HepG2 (cell line): Measurements from ENCODE around the gene TMEM167B. TPM values are rescaled to one million over a fixed set of nuclear protein-coding genes. Genes with fewer than 3 reads are reported as not detected.

Experiments
- BCL6 ChIP-seq: IDR thresholded peaks from 2 replicates; pipeline ENCODE4 v1.6.1; 2016; ENCODE audit warnings: missing genetic modification reagents, missing compliant biosample characterization
- EZH2 ChIP-seq: conservative IDR thresholded peaks from 2 replicates; pipeline ENCODE4 v1.6.1; 2012; ENCODE audit warnings: mild to moderate bottlenecking, low read depth, low read length, moderate library complexity
- IKZF5 ChIP-seq: IDR thresholded peaks from 2 replicates; pipeline ENCODE4 v1.6.1; 2018; ENCODE audit warnings: missing genetic modification reagents, mild to moderate bottlenecking, missing compliant biosample characterization
- NFE2L2 ChIP-seq: fragments of 150-350 bp; IDR thresholded peaks from 2 replicates; pipeline ENCODE4 v1.6.1; 2014; ENCODE audit warnings: low read length
- SALL2 ChIP-seq: sonication (generic); formaldehyde crosslinking; IDR thresholded peaks from 2 replicates; pipeline ENCODE4 v1.8.1; 2023; ENCODE audit warnings: mild to moderate bottlenecking, missing genetic modification reagents, inconsistent platforms
- SIN3A ChIP-seq: IDR thresholded peaks from 2 replicates; pipeline ENCODE4 v1.6.1; 2011; ENCODE audit warnings: low read depth, mild to moderate bottlenecking, control low read depth, low read length, borderline replicate concordance
- TCF12 ChIP-seq, 2 experiments: fragments of 450-650 bp in 1 of 2; sonication (generic) in 1 of 2; formaldehyde crosslinking in 1 of 2; IDR thresholded peaks; 2 replicates each; pipeline versions ENCODE4 v1.6.1 to v1.8.0; 2017 to 2022; ENCODE audit warnings: antibody characterized with exemption in 1 of 2, mild to moderate bottlenecking in 1 of 2, missing genetic modification reagents in 1 of 2, moderate library complexity in 1 of 2
- TCF7 ChIP-seq: sonication (generic); IDR thresholded peaks from 2 replicates; pipeline ENCODE4 v1.6.1; 2016; ENCODE audit warnings: antibody characterized with exemption, low read depth
- ZFX ChIP-seq: sonication (generic); formaldehyde crosslinking; IDR thresholded peaks from 2 replicates; pipeline ENCODE4 v1.4.0; 2020; ENCODE audit warnings: mild to moderate bottlenecking, low read depth, missing genetic modification reagents, moderate library complexity
- ZIK1 ChIP-seq: sonication (generic); formaldehyde crosslinking; IDR thresholded peaks from 2 replicates; pipeline ENCODE4 v1.5.0; 2020; ENCODE audit warnings: mild to moderate bottlenecking, low read depth, missing genetic modification reagents, borderline replicate concordance
- ZNF224 ChIP-seq: sonication (generic); formaldehyde crosslinking; IDR thresholded peaks from 2 replicates; pipeline ENCODE4 v1.5.0; 2020; ENCODE audit warnings: mild to moderate bottlenecking, missing genetic modification reagents
- ZNF274 ChIP-seq: sonication (generic); formaldehyde crosslinking; IDR thresholded peaks from 2 replicates; pipeline ENCODE4 v1.5.1; 2020; ENCODE audit warnings: mild to moderate bottlenecking, missing genetic modification reagents
- ZNF337 ChIP-seq: sonication (generic); formaldehyde crosslinking; IDR thresholded peaks from 2 replicates; pipeline ENCODE4 v1.5.1; 2020; ENCODE audit warnings: missing genetic modification reagents, low read depth, mild to moderate bottlenecking, borderline replicate concordance
- ZNF546 ChIP-seq: sonication (generic); formaldehyde crosslinking; conservative IDR thresholded peaks from 2 replicates; pipeline ENCODE4 v1.8.1; 2023; ENCODE audit warnings: mild to moderate bottlenecking, missing genetic modification reagents
- ZNF562 ChIP-seq: sonication (generic); formaldehyde crosslinking; IDR thresholded peaks from 2 replicates; pipeline ENCODE4 v1.8.0; 2022; ENCODE audit warnings: missing genetic modification reagents, borderline replicate concordance
- ZNF652 ChIP-seq: IDR thresholded peaks from 2 replicates; pipeline ENCODE4 v1.6.1; 2016; ENCODE audit warnings: low read depth, borderline replicate concordance
- ZNF703 ChIP-seq: sonication (generic); formaldehyde crosslinking; IDR thresholded peaks from 2 replicates; pipeline ENCODE4 v1.5.1; 2020; ENCODE audit warnings: missing genetic modification reagents, mild to moderate bottlenecking, moderate library complexity, borderline replicate concordance
- ZZZ3 ChIP-seq: sonication (generic); formaldehyde crosslinking; IDR thresholded peaks from 2 replicates; pipeline ENCODE4 v1.4.0; 2020; ENCODE audit warnings: missing genetic modification reagents, mild to moderate bottlenecking, borderline replicate concordance
- polyA plus RNA-seq, 8 experiments: library from polyadenylated mRNA; depleted of rRNA in 3 of 8; stranded (reverse) in 7 of 8; unstranded in 1 of 8; fragments of >200 nt; fragmentation: Illumina TruSeq in 4 of 8; extraction: Trizol in 4 of 8; gene quantifications; 2 replicates each; pipeline versions ENCODE4 v1.2.1 to v1.2.3, GENCODE V29; 2011 to 2016; ENCODE audit warnings: low read depth in 4 of 8, missing spikeins in 1 of 8, mixed read lengths in 1 of 8; ENCODE audit not compliant: insufficient read depth in 1 of 8
- total RNA-seq, 5 experiments: library from RNA; depleted of rRNA; stranded (reverse); fragments of >200 nt; fragmentation: Illumina TruSeq; extraction: Trizol; gene quantifications; 2 replicates each; pipeline ENCODE4 v1.2.3, GENCODE V29; 2016; ENCODE audit warnings: low read depth in 1 of 5
- TF ChIP-seq, protein P1 (sequence below): sonication (generic); formaldehyde crosslinking; IDR thresholded peaks from 2 replicates; pipeline ENCODE4 v1.5.1; 2020; ENCODE audit warnings: mild to moderate bottlenecking, missing genetic modification reagents
- TF ChIP-seq, protein P2 (sequence below): sonication (generic); formaldehyde crosslinking; IDR thresholded peaks from 2 replicates; pipeline ENCODE4 v1.5.1; 2020; ENCODE audit warnings: missing genetic modification reagents, mild to moderate bottlenecking, borderline replicate concordance
- TF ChIP-seq, protein P3 (sequence below): sonication (generic); formaldehyde crosslinking; conservative IDR thresholded peaks from 2 replicates; pipeline ENCODE4 v1.4.0; 2020; ENCODE audit warnings: mild to moderate bottlenecking, missing genetic modification reagents, moderate library complexity

The TMEM167B gene
- total and polyA plus RNA-seq, 2 of the 13 experiments (the other 11 are each of a cell fraction or from before 2014, with no cell fraction given), result 9.5 to 22.4 TPM

- TF ChIP-seq, protein P1, sequence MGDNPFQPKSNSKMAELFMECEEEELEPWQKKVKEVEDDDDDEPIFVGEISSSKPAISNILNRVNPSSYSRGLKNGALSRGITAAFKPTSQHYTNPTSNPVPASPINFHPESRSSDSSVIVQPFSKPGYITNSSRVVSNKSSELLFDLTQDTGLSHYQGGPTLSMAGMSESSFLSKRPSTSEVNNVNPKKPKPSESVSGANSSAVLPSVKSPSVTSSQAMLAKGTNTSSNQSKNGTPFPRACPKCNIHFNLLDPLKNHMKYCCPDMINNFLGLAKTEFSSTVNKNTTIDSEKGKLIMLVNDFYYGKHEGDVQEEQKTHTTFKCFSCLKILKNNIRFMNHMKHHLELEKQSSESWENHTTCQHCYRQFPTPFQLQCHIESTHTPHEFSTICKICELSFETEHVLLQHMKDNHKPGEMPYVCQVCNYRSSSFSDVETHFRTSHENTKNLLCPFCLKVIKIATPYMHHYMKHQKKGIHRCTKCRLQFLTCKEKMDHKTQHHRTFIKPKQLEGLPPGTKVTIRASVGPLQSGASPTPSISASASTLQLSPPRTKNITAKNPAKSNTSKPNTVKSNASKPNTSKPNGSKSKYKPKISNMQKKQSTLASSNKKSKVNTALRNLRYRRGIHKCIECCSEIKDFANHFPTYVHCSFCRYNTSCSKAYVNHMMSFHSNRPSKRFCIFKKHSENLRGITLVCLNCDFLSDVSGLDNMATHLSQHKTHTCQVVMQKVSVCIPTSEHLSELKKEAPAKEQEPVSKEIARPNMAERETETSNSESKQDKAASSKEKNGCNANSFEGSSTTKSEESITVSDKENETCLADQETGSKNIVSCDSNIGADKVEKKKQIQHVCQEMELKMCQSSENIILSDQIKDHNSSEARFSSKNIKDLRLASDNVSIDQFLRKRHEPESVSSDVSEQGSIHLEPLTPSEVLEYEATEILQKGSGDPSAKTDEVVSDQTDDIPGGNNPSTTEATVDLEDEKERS (CRISPR knock-in tag), result peak; percentile 42; the same call in 1 of the 2 replicates
- TF ChIP-seq ZNF546 (CRISPR knock-in tag), result no peak
- TF ChIP-seq, protein P2, sequence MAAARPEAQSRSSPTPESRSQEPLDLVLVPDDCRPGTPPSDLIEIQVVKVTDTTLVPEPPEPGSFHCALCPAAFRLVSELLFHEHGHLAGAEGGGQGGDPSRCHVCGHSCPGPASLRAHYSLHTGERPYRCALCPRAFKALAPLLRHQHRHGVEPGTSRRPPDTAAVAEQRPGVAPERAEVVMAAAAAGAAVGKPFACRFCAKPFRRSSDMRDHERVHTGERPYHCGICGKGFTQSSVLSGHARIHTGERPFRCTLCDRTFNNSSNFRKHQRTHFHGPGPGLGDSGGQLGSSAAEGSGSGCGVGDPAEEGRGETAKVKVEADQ (CRISPR knock-in tag), result no peak
- TF ChIP-seq ZNF703 (CRISPR knock-in tag), result 0 out of 2 replicates have a peak, but pooled peaks have one; percentile 35
- no peak for TF ChIP-seq TCF12 (IDR thresholded peaks at IDR 0.05)
- TF ChIP-seq TCF12 (CRISPR knock-in tag; IDR thresholded peaks at IDR 0.05), result no peak
- no peak for TF ChIP-seq TCF7
- 0 out of 2 replicates have a peak, but pooled peaks have one; percentile 12 for TF ChIP-seq SIN3A
- no peak for TF ChIP-seq ZNF562 (CRISPR knock-in tag)
- no peak for TF ChIP-seq ZNF274 (CRISPR knock-in tag)
- TF ChIP-seq NFE2L2, result no peak
- TF ChIP-seq, protein P3, sequence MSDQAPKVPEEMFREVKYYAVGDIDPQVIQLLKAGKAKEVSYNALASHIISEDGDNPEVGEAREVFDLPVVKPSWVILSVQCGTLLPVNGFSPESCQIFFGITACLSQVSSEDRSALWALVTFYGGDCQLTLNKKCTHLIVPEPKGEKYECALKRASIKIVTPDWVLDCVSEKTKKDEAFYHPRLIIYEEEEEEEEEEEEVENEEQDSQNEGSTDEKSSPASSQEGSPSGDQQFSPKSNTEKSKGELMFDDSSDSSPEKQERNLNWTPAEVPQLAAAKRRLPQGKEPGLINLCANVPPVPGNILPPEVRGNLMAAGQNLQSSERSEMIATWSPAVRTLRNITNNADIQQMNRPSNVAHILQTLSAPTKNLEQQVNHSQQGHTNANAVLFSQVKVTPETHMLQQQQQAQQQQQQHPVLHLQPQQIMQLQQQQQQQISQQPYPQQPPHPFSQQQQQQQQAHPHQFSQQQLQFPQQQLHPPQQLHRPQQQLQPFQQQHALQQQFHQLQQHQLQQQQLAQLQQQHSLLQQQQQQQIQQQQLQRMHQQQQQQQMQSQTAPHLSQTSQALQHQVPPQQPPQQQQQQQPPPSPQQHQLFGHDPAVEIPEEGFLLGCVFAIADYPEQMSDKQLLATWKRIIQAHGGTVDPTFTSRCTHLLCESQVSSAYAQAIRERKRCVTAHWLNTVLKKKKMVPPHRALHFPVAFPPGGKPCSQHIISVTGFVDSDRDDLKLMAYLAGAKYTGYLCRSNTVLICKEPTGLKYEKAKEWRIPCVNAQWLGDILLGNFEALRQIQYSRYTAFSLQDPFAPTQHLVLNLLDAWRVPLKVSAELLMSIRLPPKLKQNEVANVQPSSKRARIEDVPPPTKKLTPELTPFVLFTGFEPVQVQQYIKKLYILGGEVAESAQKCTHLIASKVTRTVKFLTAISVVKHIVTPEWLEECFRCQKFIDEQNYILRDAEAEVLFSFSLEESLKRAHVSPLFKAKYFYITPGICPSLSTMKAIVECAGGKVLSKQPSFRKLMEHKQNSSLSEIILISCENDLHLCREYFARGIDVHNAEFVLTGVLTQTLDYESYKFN (CRISPR knock-in tag), result no peak
- no peak for TF ChIP-seq EZH2
- TF ChIP-seq ZIK1 (CRISPR knock-in tag), result no peak
- no peak for TF ChIP-seq ZNF337 (CRISPR knock-in tag)
- peak; percentile 91 for TF ChIP-seq ZNF652
- TF ChIP-seq SALL2 (CRISPR knock-in tag), result no peak
- peak; percentile 28; the same call in 1 of the 2 replicates for TF ChIP-seq ZFX
- TF ChIP-seq BCL6 (CRISPR knock-in tag), result no peak
- no peak for TF ChIP-seq ZNF224 (CRISPR knock-in tag)
- TF ChIP-seq IKZF5 (CRISPR knock-in tag), result no peak
- TF ChIP-seq ZZZ3 (CRISPR knock-in tag), result no peak
Measured at GRCh38 chr1:109040989-109041620, 49.5 kb upstream of the TMEM167B start (continued).
